GM12872 (cell line): ENCODE results near the gene FAAP20.

Experiments used
- TF ChIP-seq, protein P1 (sequence below): IDR thresholded peaks from 3 replicates; pipeline ENCODE4 v1.5.1; 2011; ENCODE audit warnings: low read depth, mild to moderate bottlenecking, low read length, moderate library complexity; ENCODE audit not compliant: insufficient read depth

FAAP20 gene

DNA sequence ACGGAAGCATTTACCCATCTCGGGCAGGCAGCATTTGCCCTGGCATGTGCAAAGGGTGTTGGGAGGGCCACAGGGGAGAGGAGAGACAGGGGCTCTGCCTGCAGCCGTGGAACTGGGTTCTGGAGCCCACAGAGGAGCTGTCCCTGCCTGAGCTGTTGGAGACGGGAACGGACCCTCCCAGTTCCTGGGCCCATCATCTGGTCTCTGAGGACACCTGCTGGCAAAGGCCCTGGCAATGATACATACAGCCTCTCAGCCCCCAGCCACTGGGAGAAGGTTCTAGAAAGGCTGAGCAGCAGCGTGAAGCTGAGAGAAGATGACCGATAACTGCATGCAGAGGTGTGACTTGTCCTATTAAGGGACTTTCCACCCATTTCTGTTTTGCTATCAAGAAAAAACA lies 31.4 kb downstream of the FAAP20 start:
- TF ChIP-seq, protein P1, sequence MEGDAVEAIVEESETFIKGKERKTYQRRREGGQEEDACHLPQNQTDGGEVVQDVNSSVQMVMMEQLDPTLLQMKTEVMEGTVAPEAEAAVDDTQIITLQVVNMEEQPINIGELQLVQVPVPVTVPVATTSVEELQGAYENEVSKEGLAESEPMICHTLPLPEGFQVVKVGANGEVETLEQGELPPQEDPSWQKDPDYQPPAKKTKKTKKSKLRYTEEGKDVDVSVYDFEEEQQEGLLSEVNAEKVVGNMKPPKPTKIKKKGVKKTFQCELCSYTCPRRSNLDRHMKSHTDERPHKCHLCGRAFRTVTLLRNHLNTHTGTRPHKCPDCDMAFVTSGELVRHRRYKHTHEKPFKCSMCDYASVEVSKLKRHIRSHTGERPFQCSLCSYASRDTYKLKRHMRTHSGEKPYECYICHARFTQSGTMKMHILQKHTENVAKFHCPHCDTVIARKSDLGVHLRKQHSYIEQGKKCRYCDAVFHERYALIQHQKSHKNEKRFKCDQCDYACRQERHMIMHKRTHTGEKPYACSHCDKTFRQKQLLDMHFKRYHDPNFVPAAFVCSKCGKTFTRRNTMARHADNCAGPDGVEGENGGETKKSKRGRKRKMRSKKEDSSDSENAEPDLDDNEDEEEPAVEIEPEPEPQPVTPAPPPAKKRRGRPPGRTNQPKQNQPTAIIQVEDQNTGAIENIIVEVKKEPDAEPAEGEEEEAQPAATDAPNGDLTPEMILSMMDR = no peak

DNA sequence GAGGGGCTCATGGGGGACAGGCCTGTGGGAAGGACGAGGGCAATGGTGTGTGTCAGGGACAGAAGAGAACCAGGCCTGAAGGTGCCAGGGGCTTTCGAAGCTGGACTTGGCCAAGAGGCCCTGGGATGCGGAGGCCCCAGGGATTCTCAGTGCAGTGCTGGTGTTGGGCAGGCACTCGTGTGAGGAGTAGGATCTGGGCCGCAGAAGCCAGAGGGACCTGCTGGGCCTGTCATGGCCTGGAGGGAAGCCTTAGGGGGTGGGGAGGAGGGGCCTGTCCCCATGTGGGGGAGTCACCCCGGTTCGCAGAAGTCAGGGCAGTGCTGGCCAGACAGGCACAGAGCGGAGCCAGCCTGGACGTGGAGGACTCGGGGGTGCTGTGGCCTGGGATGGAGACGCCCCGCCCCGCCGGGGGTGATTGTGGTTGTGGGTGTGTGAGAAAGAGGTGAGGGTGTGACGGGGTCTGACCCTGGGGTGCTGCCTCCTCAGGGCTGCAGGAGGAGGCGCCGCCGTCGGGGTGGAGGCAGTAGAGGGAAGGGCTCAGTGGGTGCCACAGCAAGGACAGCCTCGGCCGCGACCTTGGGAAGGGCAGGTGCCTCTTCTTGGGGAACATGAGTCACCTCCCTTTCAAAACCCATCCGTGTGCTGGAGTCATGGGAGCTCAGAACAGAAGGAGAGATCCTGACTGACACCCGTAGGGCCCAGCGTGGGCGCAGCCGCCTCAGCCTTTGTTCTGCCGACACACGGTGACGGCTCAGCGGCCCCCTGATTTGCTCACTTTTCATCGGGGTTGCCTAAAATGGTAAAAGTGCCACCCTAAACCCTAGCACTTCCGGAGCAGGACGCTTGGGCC lies 33.9 kb downstream of the FAAP20 start:
- TF ChIP-seq, protein P1 = no peak

GRCh38 chr1:2159124-2159523 lies 35.4 kb downstream of the FAAP20 start:
- TF ChIP-seq, protein P1 = no peak

DNA sequence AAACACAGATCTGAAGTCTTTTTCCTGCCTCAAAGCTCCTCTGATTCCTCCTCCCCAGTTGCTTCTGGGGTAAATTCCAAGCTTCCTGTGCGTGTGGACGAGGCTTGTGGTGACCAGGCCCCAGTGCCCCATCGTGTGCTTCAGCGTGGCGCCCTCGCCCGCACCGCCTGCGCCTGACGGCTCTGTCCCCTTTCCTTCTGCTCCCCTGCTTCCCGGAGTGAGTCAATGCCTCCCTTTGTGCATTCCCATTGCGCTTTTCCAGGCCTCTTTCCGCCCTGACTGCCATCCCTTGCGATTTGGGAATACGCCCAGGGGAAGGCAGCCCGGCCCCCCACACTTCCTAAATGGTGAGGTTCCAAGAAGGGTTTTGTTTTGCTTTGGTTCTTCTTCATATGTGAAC lies 36.3 kb downstream of the FAAP20 start:
- TF ChIP-seq, protein P1 = no peak

- TF ChIP-seq, protein P1 = no peak
These were observed 36.7 kb downstream of the FAAP20 start for GRCh38 chr1:2157856-2158255.

DNA sequence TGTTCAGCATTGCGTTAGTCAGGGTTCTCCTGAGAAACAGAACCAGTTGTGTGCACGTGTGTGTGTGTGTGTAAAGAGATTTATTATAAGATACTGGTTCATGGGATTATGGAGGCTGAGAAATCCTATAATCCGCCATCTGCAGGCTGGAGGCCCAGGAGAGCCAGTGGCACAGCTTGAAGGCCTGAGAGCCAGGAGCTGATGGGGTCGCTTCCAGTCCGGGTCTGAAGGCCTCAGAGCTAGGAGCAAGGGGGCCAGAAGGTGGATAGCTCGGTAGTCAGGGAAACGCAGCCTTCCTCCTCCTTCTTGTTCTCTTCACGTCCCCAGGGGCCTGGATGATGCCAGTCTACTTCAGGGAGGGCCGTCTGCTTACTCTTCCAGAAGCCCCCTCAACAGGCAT lies 37.7 kb downstream of the FAAP20 start:
- TF ChIP-seq, protein P1 = no peak

GRCh38 chr1:2155788-2156187 lies 38.8 kb downstream of the FAAP20 start:
- TF ChIP-seq, protein P1 = no peak
